Panc1 (cell line): ENCODE measurements around the gene VSTM2L. TPM values are rescaled to one million over a fixed set of nuclear protein-coding genes. Genes with fewer than 3 reads are reported as not detected.

Experiments used
- ATAC-seq: fragments of 200-7000 bp; cut with Tn5 transposase; 2 replicates; pipeline ENCODE4 v1.9.1; 2020; ENCODE audit warnings: mild to moderate bottlenecking, moderate library complexity
- BruUV-seq: library from RNA; stranded (reverse); fragments of 400-500 nt; replicated peaks from 2 replicates; lab custom pipeline; 2021; lab: Mats Ljungman, UMichigan
- CTCF ChIA-PET: fragments of 300-600 bp; sonication (Branson Sonifier 250); formaldehyde crosslinking; loops from one replicate; lab custom pipeline; 2022; ENCODE audit warnings: antibody characterized with exemption; lab: Charles Lee
- POLR2A ChIA-PET: fragments of 300-600 bp; sonication (Branson Sonifier 250); formaldehyde crosslinking; loops from one replicate; lab custom pipeline; 2022; ENCODE audit warnings: antibody characterized with exemption; lab: Charles Lee
- DNase-seq: peaks from one replicate; pipeline ENCODE4 v3.0.0-alpha.2; 2010; ENCODE audit warnings: low read depth, low spot score
- H3K27ac ChIP-seq: 2 replicates; pipeline ENCODE4 v1.5.1; 2011; ENCODE audit warnings: mild to moderate bottlenecking, low read length, inconsistent platforms
- H3K27me3 ChIP-seq: fragments of 200-500 bp; sonication (Bioruptor generic); 2 replicates; pipeline ENCODE4 v1.6.0; 2014; ENCODE audit warnings: low read length, inconsistent platforms; ENCODE audit not compliant: control insufficient read depth, insufficient read depth
- H3K36me3 ChIP-seq: fragments of 200-500 bp; sonication (Bioruptor generic); 2 replicates; pipeline ENCODE4 v1.5.1; 2014; ENCODE audit warnings: inconsistent platforms, mild to moderate bottlenecking, low read length, moderate library complexity; ENCODE audit not compliant: control insufficient read depth, insufficient read depth
- H3K4me1 ChIP-seq: 2 replicates; pipeline ENCODE4 v1.5.1; 2011; ENCODE audit warnings: inconsistent platforms, mild to moderate bottlenecking, low read length, moderate library complexity; ENCODE audit not compliant: control insufficient read depth, insufficient read depth
- H3K4me3 ChIP-seq, 2 experiments: 2 replicates each; pipeline ENCODE4 v1.5.1; 2011 to 2012; ENCODE audit warnings: low read depth in 2 of 2, low read length in 2 of 2, mild to moderate bottlenecking in 2 of 2, inconsistent platforms in 1 of 2, moderate library complexity in 1 of 2
- H3K9me3 ChIP-seq: fragments of 200-500 bp; sonication (Bioruptor generic); 2 replicates; pipeline ENCODE4 v1.5.1; 2014; ENCODE audit warnings: low read depth, mild to moderate bottlenecking, inconsistent platforms, low read length, moderate library complexity; ENCODE audit not compliant: control insufficient read depth, insufficient read depth
- POLR2AphosphoS5 ChIP-seq: IDR thresholded peaks from 2 replicates; pipeline ENCODE4 v1.6.1; 2012; ENCODE audit warnings: mild to moderate bottlenecking, low read depth, low read length, moderate library complexity
- SIN3A ChIP-seq: IDR thresholded peaks from 2 replicates; pipeline ENCODE4 v1.6.1; 2012; ENCODE audit warnings: low read depth, mild to moderate bottlenecking, low read length, moderate library complexity, borderline replicate concordance; ENCODE audit not compliant: insufficient read depth
- TCF7L2 ChIP-seq: IDR thresholded peaks from 2 replicates; pipeline ENCODE4 v1.6.1; 2011; ENCODE audit warnings: mild to moderate bottlenecking, low read depth, low read length, inconsistent platforms
- in situ Hi-C: cut with HindIII; loops from 2 replicates; pipeline ENCODE4 v1.10.0; 2016; ENCODE audit warnings: low sequenced_read_pairs, low pct_unique_long_range_greater_than_20kb
- intact Hi-C: fragments of 100-400 bp; cut with micrococcal nuclease; formaldehyde crosslinking; loops from one replicate; pipeline ENCODE4 v1.10.0; 2022; ENCODE audit not compliant: unreplicated experiment
- total RNA-seq: library from RNA; stranded (reverse); gene quantifications from one replicate; pipeline ENCODE4 v1.2.1, GENCODE V29; 2021; ENCODE audit not compliant: unreplicated experiment
- TF ChIP-seq, protein P1 (sequence below): fragments of 450-650 bp; IDR thresholded peaks from 2 replicates; pipeline ENCODE4 v1.5.1; 2017; ENCODE audit warnings: mild to moderate bottlenecking
- TF ChIP-seq, protein P2 (sequence below), 2 experiments: IDR thresholded peaks; 2 replicates each; pipeline ENCODE4 v1.6.1; 2011 to 2012; ENCODE audit warnings: low read depth in 2 of 2, control low read depth in 1 of 2, low read length in 1 of 2, mild to moderate bottlenecking in 1 of 2, moderate library complexity in 1 of 2; ENCODE audit not compliant: insufficient read depth in 1 of 2

VSTM2L gene
- total RNA-seq, 1 experiment from 2014 or later = 16.0 TPM

DNA sequence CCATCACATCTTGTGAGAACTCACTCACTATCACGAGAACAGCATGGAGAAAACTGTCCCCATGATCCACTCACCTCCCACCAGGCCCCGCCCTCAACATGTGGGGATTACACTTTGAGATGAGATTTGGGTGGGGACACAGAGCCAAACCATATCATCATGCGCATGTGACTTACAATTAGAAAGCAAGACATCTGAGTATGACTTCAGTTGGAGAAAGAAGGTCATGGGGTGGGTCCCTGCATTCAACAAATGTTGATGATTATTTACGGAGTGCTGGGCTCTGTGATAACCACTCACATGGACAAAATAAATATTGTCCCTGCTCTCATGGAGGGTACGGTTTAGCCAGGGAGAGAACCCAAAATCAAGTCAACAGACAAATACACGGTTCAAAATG lies 37.9 kb downstream of the VSTM2L start:
- ATAC-seq = no peak
- DNase-seq = no peak
- no peaks in the 10 kb centered on the region for H3K9me3 ChIP-seq
- BruUV-seq = no TSS peak
- ChIA-PET CTCF (no interaction called here), POLR2A (no interaction called here)
- intact Hi-C loops (no loop called here), in situ Hi-C loops (no loop called here)
- TF ChIP-seq SIN3A (no peak), TCF7L2 (no peak), POLR2AphosphoS5 (no peak)
- TF ChIP-seq, protein P1, sequence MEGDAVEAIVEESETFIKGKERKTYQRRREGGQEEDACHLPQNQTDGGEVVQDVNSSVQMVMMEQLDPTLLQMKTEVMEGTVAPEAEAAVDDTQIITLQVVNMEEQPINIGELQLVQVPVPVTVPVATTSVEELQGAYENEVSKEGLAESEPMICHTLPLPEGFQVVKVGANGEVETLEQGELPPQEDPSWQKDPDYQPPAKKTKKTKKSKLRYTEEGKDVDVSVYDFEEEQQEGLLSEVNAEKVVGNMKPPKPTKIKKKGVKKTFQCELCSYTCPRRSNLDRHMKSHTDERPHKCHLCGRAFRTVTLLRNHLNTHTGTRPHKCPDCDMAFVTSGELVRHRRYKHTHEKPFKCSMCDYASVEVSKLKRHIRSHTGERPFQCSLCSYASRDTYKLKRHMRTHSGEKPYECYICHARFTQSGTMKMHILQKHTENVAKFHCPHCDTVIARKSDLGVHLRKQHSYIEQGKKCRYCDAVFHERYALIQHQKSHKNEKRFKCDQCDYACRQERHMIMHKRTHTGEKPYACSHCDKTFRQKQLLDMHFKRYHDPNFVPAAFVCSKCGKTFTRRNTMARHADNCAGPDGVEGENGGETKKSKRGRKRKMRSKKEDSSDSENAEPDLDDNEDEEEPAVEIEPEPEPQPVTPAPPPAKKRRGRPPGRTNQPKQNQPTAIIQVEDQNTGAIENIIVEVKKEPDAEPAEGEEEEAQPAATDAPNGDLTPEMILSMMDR = no peak
- TF ChIP-seq, protein P2, sequence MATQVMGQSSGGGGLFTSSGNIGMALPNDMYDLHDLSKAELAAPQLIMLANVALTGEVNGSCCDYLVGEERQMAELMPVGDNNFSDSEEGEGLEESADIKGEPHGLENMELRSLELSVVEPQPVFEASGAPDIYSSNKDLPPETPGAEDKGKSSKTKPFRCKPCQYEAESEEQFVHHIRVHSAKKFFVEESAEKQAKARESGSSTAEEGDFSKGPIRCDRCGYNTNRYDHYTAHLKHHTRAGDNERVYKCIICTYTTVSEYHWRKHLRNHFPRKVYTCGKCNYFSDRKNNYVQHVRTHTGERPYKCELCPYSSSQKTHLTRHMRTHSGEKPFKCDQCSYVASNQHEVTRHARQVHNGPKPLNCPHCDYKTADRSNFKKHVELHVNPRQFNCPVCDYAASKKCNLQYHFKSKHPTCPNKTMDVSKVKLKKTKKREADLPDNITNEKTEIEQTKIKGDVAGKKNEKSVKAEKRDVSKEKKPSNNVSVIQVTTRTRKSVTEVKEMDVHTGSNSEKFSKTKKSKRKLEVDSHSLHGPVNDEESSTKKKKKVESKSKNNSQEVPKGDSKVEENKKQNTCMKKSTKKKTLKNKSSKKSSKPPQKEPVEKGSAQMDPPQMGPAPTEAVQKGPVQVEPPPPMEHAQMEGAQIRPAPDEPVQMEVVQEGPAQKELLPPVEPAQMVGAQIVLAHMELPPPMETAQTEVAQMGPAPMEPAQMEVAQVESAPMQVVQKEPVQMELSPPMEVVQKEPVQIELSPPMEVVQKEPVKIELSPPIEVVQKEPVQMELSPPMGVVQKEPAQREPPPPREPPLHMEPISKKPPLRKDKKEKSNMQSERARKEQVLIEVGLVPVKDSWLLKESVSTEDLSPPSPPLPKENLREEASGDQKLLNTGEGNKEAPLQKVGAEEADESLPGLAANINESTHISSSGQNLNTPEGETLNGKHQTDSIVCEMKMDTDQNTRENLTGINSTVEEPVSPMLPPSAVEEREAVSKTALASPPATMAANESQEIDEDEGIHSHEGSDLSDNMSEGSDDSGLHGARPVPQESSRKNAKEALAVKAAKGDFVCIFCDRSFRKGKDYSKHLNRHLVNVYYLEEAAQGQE (IDR thresholded peaks at IDR 0.05; ENCODE audit: insufficient read depth in 1 of 2, low read depth in 2 of 2, low read length in 1 of 2) = no peak
- H3K4me3 ChIP-seq = no peak overlapping the region
- H3K4me1 ChIP-seq = peaks cover 7% of the 10 kb centered on the region
- H3K36me3 ChIP-seq = no peaks in the 10 kb centered on the region
- no peaks in the 10 kb centered on the region for H3K27me3 ChIP-seq
- H3K27ac ChIP-seq = no peak overlapping the region

DNA sequence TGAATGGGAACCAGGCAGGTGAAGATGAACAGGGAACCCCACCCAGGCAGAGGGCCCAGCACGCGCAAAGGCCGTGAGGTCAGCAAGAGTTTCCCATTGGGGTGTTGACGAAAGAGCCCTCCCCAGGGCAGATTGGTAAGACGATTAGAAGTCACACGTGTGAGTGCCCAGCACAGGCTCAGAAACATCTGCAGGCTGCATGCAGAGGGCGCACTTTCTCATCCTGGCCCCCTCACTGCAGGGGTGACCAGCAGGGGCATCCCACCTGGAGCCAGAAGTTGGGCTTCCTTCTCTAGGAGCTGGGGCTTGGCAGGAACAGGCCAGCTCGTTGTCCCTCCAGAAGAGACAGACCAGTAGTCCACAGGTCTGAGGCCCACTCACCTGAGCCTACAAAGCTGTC lies 38.4 kb downstream of the VSTM2L start:
- Histone ChIP-seq H3K27me3 (no peaks in the 10 kb centered on the region), H3K4me1 (peaks cover 7% of the 10 kb centered on the region), H3K4me3 (no peak overlapping the region), H3K36me3 (no peaks in the 10 kb centered on the region), H3K9me3 (no peaks in the 10 kb centered on the region), H3K27ac (no peak overlapping the region)
- no TSS peak for BruUV-seq
- ChIA-PET CTCF (no interaction called here), POLR2A (no interaction called here)
- intact Hi-C loops (no loop called here), in situ Hi-C loops (no loop called here)
- TF ChIP-seq SIN3A = no peak
- no peak for TF ChIP-seq TCF7L2
- TF ChIP-seq, protein P2 (IDR thresholded peaks at IDR 0.05; ENCODE audit: insufficient read depth in 1 of 2, low read depth in 2 of 2, low read length in 1 of 2) = no peak
- no peak for TF ChIP-seq POLR2AphosphoS5
- TF ChIP-seq, protein P1 = no peak; the same call in 1 of the 2 replicates
- ATAC-seq (no peak), DNase-seq (no peak)
